Measurements from ENCODE around the gene NKX2-2. TPM values are rescaled to one million over a fixed set of nuclear protein-coding genes. Genes with fewer than 3 reads are reported as not detected.
A peak's percentile ranks its signal among the peaks of the same experiment; 100 is the strongest.

The NKX2-2 gene
- total RNA-seq, result not detected in 2 replicates
- not detected in 2 replicates for polyA plus RNA-seq
- not detected in 2 replicates for polyA plus RNA-seq (2011; cell fraction: cytosol; rRNA removed)
- not detected in 2 replicates for polyA plus RNA-seq (2011; cell fraction: nucleus; rRNA removed)
- polyA plus RNA-seq (2012), result not detected in 2 replicates
- polyA minus RNA-seq, result not detected in 2 replicates
- polyA minus RNA-seq (2011; cell fraction: cytosol; rRNA and poly(A)+ RNA removed), result not detected
- not detected in 2 replicates for polyA minus RNA-seq (2011; cell fraction: nucleus; rRNA and poly(A)+ RNA removed)
- Bru-seq, nascent RNA, result not detected
- not detected for BruChase-seq, experiment 1, labeled RNA remaining after a 6-hour chase
- BruChase-seq, experiment 2, labeled RNA remaining after a 2-hour chase, result not detected
- long read RNA-seq, result 0 reads

DNA sequence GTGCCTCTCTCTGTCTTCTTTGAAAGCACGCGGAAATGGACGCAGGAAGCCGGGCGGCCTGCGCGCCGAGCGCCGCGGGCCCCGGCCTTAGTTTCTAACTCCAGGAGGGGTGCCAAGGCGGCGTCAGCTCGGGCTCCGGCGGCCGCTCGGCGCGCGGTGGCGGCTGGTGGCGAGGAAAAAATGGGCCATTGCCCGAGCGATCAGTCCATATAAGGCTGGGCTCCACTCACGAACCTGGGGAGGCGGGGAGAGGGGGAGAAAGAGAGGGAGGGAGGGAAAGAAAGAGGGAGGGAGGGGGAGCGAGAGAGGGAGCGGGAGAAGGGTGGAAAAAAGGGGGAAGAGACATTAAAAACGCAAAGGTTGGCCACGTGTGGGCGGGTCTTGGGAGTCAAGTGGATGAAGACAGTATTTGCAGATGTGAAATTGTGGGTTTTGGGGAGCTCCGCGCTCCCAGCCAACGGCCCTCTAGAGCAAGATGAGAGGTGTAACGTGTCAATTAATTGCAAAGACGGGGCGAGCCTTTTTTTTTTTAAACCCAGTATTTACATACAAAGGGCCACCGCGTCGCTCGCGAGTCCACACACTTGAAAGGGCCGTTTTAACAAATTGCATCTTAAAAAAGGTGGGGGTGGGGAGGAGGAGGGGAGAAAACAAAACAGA is at the start of gene NKX2-2:
Gene NKX2-2, minus strand, starts transcription at position 184 of the 660 bp plus-strand sequence. CDS start 395 bp downstream, outside the sequence.
- Histone ChIP-seq H2AFZ (ENCODE audit: low read depth, low read length) (no peak within 1 kb of the TSS), H4K20me1 (replicated peaks; ENCODE audit: control insufficient read depth, extremely low read depth, insufficient read depth, low read length) (no peaks in the 10 kb centered on the region), H3K9ac (replicated peaks; ENCODE audit: extremely low read depth, insufficient read depth, low read length) (no peak within 1 kb of the TSS), H3K27me3 (ENCODE audit: control insufficient read depth in 2 of 2, insufficient read depth in 2 of 2, low read length in 2 of 2) (peaks cover 83 to 92% of the 10 kb centered on the region in 2 experiments), H3K36me3 (ENCODE audit: control insufficient read depth in 2 of 2, extremely low read depth in 1 of 2, insufficient read depth in 2 of 2, low read length in 2 of 2) (no peaks in the 10 kb centered on the region), H3K4me2 (ENCODE audit: insufficient read depth, low read length) (no peak within 1 kb of the TSS), H3K79me2 (ENCODE audit: control insufficient read depth, insufficient read depth, low read length) (no peaks in the 10 kb centered on the region), H3K27ac (ENCODE audit: insufficient read depth, low read depth, low read length) (no peak within 1 kb of the TSS), H3K4me3 (replicated peaks in 1 of 3; ENCODE audit: insufficient read depth in 1 of 3, low read depth in 1 of 3, low read length in 3 of 3) (no peak within 1 kb of the TSS), H3K9me3 (replicated peaks; ENCODE audit: control insufficient read depth, insufficient read depth, low read length) (no peaks in the 10 kb centered on the region), H3K9me1 (replicated peaks; ENCODE audit: control insufficient read depth, extremely low read depth, insufficient read depth, low read length) (no peaks in the 10 kb centered on the region), H3K4me1 (ENCODE audit: control insufficient read depth, extremely low read depth, insufficient read depth, low read length) (peaks cover 15% of the 10 kb centered on the region)
- dilution Hi-C loops (cut with MboI; ENCODE audit: extremely low pct_ligation_motif_present, low sequenced_read_pairs) (no loop called here), intact Hi-C loops (cut with micrococcal nuclease) (no loop called here)
- ChIA-PET POLR2A (no interaction called here), CTCF (interaction anchor here (1.1 to 3.4 kb wide), 2 partner anchors 9 to 279 kb away, joined by 5 to 13 read pairs; no protein-coding TSS in a partner anchor)
- FAIRE-seq (no peak), DNase-seq (ENCODE audit: low read depth, low spot score) (no peak)
- no TSS peak for BruUV-seq (replicated peaks)
- TF ChIP-seq, protein P1, sequence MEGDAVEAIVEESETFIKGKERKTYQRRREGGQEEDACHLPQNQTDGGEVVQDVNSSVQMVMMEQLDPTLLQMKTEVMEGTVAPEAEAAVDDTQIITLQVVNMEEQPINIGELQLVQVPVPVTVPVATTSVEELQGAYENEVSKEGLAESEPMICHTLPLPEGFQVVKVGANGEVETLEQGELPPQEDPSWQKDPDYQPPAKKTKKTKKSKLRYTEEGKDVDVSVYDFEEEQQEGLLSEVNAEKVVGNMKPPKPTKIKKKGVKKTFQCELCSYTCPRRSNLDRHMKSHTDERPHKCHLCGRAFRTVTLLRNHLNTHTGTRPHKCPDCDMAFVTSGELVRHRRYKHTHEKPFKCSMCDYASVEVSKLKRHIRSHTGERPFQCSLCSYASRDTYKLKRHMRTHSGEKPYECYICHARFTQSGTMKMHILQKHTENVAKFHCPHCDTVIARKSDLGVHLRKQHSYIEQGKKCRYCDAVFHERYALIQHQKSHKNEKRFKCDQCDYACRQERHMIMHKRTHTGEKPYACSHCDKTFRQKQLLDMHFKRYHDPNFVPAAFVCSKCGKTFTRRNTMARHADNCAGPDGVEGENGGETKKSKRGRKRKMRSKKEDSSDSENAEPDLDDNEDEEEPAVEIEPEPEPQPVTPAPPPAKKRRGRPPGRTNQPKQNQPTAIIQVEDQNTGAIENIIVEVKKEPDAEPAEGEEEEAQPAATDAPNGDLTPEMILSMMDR (IDR thresholded peaks at IDR 0.05; ENCODE audit: extremely low read depth in 1 of 2, insufficient read depth in 1 of 2, low read depth in 1 of 2, low read length in 2 of 2), result no peak
- peak; percentile 56 for TF ChIP-seq EZH2 (IDR thresholded peaks at IDR 0.05; ENCODE audit: borderline replicate concordance, low read depth, low read length, severe bottlenecking)
- no peak for TF ChIP-seq GATA2 (IDR thresholded peaks at IDR 0.05; ENCODE audit: insufficient read depth, insufficient read length, low read depth, low read length)
